K562 (cell line): ENCODE data around the gene WDR45B. TPM values are rescaled to one million over a fixed set of nuclear protein-coding genes. Genes with fewer than 3 reads are reported as not detected.

ENCODE experiments used
- RBM22 ChIP-seq: fragments of 200-400 bp; formaldehyde crosslinking; IDR thresholded peaks from 2 replicates; pipeline ENCODE4 v1.6.1; 2018; ENCODE audit warnings: low read length, low read depth; ENCODE audit not compliant: poor library complexity, severe bottlenecking
- ZNF586 ChIP-seq: fragments of 450-650 bp; formaldehyde crosslinking; conservative IDR thresholded peaks from 2 replicates; pipeline ENCODE4 v1.4.0; 2020; ENCODE audit warnings: mild to moderate bottlenecking, moderate library complexity
- polyA plus RNA-seq, 8 experiments: library from polyadenylated mRNA; depleted of rRNA in 4 of 8; stranded (reverse) in 5 of 8; unstranded in 3 of 8; fragments of >200 nt; fragmentation: Nextera tagmentation in 2 of 8; fragmentation: Illumina TruSeq in 1 of 8; extraction: Ambion mirVana in 2 of 8; extraction: Trizol in 1 of 8; gene quantifications; 2 replicates each; pipeline versions ENCODE4 v1.2.1 to v1.2.3, GENCODE V29; 2011 to 2014; ENCODE audit warnings: inconsistent platforms in 1 of 8, missing spikeins in 1 of 8
- total RNA-seq, 7 experiments: library from RNA; depleted of rRNA in 6 of 7; stranded (reverse); fragments of >200 nt in 6 of 7; fragmentation: Illumina TruSeq in 2 of 7; extraction: Trizol in 2 of 7; gene quantifications; 2 replicates each; pipeline versions ENCODE4 v1.2.1 to v1.2.3, GENCODE V29; 2011 to 2021; ENCODE audit warnings: low replicate concordance in 1 of 7
- TF ChIP-seq, protein P1 (sequence below), 2 experiments: IDR thresholded peaks; 2 replicates each; pipeline ENCODE4 v1.6.1; 2011; ENCODE audit warnings: borderline replicate concordance in 1 of 2, control low read depth in 1 of 2, low read depth in 1 of 2, low read length in 1 of 2, mild to moderate bottlenecking in 1 of 2, mixed read lengths in 1 of 2, moderate library complexity in 1 of 2; ENCODE audit not compliant: insufficient read depth in 1 of 2, insufficient read length in 1 of 2, poor library complexity in 1 of 2, severe bottlenecking in 1 of 2; ENCODE audit errors: extremely low read depth in 1 of 2
- TF ChIP-seq, protein P2 (sequence below): sonication (generic); formaldehyde crosslinking; IDR thresholded peaks from 2 replicates; pipeline ENCODE4 v1.8.1; 2023; ENCODE audit warnings: mild to moderate bottlenecking, missing genetic modification reagents

WDR45B gene
- total and polyA plus RNA-seq, 9 of the 15 experiments (the other 6 are each of a cell fraction or from before 2014, with no cell fraction given): 0.72 to 74.4 (median 35.9) TPM

DNA sequence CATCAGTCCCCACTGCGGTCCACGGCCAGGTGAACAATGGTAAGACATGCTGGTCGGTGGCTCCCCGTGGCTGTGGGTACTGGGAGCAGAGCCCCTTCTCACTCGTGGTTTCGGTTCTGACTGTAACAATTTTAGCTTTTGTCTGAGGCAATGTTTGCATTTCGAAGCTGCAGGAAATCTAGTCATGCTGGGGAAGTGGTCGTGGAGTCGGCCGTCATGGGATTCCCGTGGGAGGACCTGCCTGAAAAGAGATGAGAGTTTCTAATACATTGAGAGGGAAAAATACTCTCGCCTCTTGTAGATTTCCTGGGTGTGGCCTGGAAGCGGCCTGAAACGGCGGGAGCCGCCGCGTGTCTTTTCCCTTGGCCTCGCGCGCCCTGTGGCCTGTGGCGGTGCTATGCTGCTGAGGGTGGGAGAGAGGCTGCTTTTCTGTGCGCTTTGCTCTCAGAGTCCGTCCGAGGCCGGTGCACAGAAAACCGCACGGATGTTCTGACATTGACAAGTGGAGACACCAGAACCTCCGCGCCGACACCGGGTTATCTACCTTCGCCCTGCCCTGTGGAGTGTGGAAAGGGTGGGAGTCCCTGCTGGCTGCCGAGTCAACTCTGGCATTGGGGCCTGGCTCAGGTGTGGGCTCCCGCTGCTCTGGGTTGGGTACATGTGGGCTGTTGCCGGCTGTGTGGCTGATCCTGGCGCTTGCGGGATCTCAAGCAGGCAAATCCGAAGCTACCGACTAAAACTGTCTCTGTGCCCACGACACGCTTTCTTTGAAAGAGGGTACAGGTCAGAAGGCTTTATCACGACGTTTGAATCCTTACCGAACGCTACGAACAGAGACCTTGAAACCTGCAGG is 60.8 kb downstream of the WDR45B start (continued):
- no peak for TF ChIP-seq ZNF586 (CRISPR knock-in tag)
- TF ChIP-seq, protein P1, sequence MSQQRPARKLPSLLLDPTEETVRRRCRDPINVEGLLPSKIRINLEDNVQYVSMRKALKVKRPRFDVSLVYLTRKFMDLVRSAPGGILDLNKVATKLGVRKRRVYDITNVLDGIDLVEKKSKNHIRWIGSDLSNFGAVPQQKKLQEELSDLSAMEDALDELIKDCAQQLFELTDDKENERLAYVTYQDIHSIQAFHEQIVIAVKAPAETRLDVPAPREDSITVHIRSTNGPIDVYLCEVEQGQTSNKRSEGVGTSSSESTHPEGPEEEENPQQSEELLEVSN (IDR thresholded peaks at IDR 0.05; ENCODE audit: borderline replicate concordance in 1 of 2, extremely low read depth in 1 of 2, insufficient read depth in 1 of 2, insufficient read length in 1 of 2, low read depth in 1 of 2, low read length in 1 of 2, poor library complexity in 1 of 2, severe bottlenecking in 1 of 2): peak; percentile 52 to 76
- TF ChIP-seq, protein P2, sequence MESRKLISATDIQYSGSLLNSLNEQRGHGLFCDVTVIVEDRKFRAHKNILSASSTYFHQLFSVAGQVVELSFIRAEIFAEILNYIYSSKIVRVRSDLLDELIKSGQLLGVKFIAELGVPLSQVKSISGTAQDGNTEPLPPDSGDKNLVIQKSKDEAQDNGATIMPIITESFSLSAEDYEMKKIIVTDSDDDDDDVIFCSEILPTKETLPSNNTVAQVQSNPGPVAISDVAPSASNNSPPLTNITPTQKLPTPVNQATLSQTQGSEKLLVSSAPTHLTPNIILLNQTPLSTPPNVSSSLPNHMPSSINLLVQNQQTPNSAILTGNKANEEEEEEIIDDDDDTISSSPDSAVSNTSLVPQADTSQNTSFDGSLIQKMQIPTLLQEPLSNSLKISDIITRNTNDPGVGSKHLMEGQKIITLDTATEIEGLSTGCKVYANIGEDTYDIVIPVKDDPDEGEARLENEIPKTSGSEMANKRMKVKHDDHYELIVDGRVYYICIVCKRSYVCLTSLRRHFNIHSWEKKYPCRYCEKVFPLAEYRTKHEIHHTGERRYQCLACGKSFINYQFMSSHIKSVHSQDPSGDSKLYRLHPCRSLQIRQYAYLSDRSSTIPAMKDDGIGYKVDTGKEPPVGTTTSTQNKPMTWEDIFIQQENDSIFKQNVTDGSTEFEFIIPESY: peak; percentile 99
- TF ChIP-seq RBM22: peak; percentile 90
